Measurements from ENCODE around the gene RIN2. TPM values are rescaled to one million over a fixed set of nuclear protein-coding genes. Genes with fewer than 3 reads are reported as not detected.
A peak's percentile ranks its signal among the peaks of the same experiment; 100 is the strongest.

The RIN2 gene
- total and polyA plus RNA-seq, 7 donors = 4.4 to 33.4 (median 18.9) TPM

- ATAC-seq (peak in 1 of 4 donors; percentile 14), DNase-seq (no peak)
- intact Hi-C loops (cut with DNase I) = loop anchor here in 1 of 2 donors (10.0 kb wide), 1 partner anchor 102 kb away; no protein-coding TSS in a partner anchor
- Histone ChIP-seq H3K27me3 (ENCODE audit: insufficient read depth in 3 of 3, low read length in 2 of 3) (no peaks in the 10 kb centered on the region), H3K36me3 (ENCODE audit: insufficient read depth in 1 of 2, low read depth in 1 of 2) (peaks cover 0 to 24% of the 10 kb centered on the region in 2 donors), H3K9me3 (no peaks in the 10 kb centered on the region), H3K4me1 (peaks cover 10% of the 10 kb centered on the region), H3K27ac (peak overlapping the region; percentile 4), H3K4me3 (no peak overlapping the region)
- TF ChIP-seq CTCF (IDR thresholded peaks at IDR 0.05) = no peak
- 57 to 67% (median 58%) methylated on average over 4 of the region's 4 CpGs for WGBS, 3 donors
These were observed 48.7 kb downstream of the RIN2 start for GRCh38 chr20:19806806-19807190.

DNA sequence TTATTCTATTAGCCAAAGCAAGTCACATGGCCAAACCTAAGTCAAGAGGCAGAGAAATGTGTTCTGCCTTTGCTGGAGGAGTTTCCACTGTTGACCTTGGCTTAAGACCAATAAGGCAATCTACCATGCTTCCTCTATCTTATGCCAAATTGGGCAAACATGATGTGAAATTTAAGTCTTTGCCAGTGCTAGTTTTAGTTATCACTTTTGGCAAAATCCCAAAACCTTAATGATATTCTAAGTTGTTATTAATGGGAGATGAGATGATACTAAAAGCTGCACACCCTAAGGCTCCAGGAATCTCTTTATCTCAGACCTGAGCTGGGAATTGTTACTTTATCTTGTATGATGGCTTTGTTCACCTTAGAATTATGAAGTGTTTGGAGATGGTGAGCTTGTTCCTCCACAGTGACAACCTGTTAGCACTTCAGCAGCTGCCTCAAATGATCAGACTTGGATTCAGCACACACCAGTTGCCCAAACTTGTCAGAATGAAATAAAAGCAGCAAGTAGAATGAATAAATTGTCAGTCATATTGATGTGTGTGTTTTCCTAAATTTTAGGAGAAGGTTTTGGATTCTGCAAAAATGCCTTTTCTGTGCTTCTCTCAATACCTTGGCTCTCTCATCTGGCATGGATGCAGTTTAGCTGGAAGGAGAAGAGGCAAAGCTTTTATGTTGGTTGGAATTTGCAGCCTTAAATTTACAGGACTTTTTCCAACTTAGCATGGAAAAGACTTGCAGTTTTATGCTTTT lies 49.3 kb downstream of the RIN2 start:
- Histone ChIP-seq H3K4me1 (peaks cover 10% of the 10 kb centered on the region), H3K36me3 (ENCODE audit: insufficient read depth in 1 of 2, low read depth in 1 of 2) (peaks cover 0 to 18% of the 10 kb centered on the region in 2 donors), H3K27ac (no peak overlapping the region), H3K9me3 (no peaks in the 10 kb centered on the region), H3K27me3 (ENCODE audit: insufficient read depth in 3 of 3, low read length in 2 of 3) (no peaks in the 10 kb centered on the region), H3K4me3 (no peak overlapping the region)
- intact Hi-C loops (cut with DNase I) = loop anchor here in 1 of 2 donors (10.0 kb wide), 1 partner anchor 103 kb away; no protein-coding TSS in a partner anchor
- no peak for TF ChIP-seq CTCF (IDR thresholded peaks at IDR 0.05)
- ATAC-seq (peak in 2 of 4 donors; percentile 40 to 57), DNase-seq (no peak)

Measured in psoas muscle (tissue), 8 donors.